HPDE6-E6E7 (cell line): ENCODE data around the gene PKMYT1.
"Not testable (repeated sequence)": the region's sequence is repeated elsewhere in the genome, so short reads cannot be mapped to it uniquely, and the experiment has no call there.

Experiments used
- DNase-seq: peaks from one replicate; pipeline ENCODE4 v3.0.0; 2011; ENCODE audit warnings: missing footprints; ENCODE audit errors: extremely low spot score

The PKMYT1 gene

DNA sequence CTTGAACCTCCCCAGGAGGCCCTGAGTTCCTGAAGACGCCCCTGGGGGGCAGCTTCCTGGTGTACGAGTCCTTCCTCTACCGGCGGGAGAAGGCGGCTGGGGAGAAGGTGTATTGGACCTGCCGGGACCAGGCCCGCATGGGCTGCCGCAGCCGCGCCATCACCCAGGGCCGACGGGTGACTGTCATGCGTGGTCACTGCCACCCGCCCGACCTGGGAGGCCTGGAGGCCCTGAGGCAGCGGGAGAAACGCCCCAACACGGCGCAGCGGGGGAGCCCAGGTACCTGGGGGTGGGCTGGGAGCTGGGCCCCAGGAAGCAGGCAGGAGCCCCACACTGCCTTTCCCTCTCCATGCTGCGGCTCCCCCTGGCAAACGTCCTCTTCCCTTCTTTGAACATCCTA lies 46.5 kb downstream of the PKMYT1 start:
- no peak for DNase-seq

DNA sequence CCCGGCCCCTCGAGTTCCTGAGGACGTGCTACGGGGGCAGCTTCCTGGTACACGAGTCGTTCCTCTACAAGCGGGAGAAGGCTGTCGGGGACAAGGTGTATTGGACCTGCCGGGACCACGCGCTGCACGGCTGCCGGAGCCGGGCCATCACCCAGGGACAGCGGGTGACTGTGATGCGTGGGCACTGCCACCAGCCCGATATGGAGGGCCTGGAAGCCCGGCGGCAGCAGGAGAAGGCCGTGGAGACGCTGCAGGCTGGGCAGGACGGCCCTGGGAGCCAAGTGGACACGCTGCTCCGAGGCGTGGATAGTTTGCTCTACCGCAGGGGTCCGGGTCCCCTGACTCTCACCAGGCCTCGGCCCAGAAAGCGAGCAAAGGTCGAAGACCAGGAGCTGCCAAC lies 47.1 kb downstream of the PKMYT1 start:
- no peak for DNase-seq

DNA sequence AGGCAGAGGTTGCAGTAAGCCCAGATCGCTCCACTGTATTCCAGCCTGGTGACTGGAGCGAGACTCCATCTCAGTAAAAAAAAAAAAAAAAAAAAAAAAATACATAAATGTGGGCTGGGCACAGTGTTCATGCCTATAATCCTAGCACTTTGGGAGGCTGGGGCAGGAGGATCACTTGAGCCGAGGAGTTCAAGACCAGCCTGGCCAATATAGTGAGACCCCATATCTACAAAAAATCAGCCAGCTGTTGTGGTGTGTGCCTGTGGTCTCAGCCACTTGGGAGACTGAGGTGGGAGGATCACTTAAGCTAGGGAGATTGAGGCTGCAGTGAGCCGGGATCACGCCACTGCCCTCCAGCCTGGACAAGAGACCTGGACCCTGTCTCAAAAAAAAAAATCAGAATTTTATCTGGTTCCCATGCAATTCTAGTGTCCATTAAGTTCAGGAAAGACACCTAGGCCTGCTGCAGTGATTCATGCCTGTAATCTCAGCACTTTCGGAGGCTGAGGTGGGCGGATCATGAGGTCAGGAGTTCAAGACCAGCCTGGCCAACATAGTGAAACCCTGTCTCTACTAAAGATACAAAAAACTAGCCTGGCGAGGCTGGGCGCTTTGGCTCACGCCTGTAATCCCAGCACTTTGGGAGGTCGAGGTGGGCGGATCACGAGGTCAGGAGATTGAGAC lies 48.9 kb downstream of the PKMYT1 start:
- not testable (repeated sequence) for DNase-seq

DNA sequence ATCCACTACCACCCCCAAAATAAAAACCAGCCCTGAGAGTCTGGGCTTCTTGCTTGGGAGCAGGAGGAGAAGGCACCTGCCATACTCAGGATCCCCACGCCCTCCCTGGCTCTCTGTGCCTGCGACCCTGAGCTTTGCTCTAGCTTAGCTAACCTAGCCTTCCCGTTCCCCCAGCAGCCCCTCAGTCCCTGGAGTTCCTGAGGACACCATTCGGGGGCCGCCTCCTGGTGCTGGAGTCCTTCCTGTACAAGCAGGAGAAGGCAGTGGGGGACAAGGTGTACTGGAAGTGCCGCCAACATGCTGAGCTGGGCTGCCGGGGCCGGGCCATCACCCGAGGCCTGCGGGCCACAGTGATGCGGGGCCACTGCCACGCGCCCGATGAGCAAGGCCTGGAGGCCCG lies 50.0 kb downstream of the PKMYT1 start:
- no peak for DNase-seq

DNA sequence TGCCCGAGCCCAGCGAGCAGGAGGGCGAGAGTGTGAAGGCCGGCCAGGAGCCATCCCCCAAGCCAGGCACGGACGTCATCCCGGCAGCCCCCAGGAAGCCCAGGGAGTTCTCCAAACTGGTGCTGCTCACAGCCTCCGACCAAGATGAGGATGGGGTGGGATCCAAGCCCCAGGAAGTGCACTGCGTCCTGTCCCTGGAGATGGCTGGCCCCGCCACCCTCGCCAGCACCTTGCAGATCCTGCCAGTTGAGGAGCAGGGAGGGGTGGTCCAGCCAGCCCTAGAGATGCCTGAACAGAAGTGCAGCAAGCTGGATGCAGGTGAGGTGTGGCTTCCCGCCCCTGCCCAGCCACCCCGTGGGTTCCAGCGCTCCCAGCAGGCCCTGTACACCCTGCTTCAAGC lies 50.6 kb downstream of the PKMYT1 start:
- no peak for DNase-seq

DNA sequence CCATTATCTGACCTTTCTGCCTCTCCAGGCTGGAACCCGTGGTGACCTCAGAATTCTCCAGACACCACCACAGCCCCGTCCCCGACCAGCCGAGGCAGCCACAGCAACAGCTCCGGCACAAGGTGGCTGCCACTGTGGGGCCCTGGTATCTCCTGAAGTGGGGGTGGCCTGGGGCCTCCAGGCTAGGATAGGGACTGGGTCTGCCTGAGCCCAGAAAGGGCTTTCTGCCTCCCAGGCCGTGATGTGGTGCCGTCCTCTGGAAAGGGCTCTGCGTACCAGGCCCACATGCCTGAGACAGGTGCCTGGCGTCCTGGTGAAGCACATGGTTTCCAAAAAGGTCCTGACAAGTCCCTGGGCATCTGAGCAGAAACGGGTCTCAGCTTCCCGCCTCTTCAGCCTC lies 51.5 kb downstream of the PKMYT1 start:
- no peak for DNase-seq

DNA sequence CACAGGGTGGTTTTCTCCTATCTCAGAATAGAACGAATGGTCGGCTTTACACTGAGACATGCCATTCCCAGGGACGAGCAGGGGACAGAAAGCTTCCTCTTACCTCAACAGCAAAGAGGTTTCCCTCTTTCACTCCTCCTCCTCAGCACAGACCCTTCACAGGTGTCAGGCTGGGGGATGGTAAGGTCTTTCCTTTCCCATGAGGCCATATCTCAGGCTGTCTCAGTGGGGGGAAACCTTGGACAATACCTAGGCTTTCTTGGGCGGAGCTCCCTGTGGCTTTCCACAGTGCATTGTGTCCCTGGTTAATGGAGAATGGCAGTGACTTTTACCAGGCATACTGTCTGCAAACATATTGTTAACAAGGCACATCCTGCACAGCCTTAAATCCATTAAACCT lies 52.1 kb downstream of the PKMYT1 start:
- not testable (repeated sequence) for DNase-seq

DNA sequence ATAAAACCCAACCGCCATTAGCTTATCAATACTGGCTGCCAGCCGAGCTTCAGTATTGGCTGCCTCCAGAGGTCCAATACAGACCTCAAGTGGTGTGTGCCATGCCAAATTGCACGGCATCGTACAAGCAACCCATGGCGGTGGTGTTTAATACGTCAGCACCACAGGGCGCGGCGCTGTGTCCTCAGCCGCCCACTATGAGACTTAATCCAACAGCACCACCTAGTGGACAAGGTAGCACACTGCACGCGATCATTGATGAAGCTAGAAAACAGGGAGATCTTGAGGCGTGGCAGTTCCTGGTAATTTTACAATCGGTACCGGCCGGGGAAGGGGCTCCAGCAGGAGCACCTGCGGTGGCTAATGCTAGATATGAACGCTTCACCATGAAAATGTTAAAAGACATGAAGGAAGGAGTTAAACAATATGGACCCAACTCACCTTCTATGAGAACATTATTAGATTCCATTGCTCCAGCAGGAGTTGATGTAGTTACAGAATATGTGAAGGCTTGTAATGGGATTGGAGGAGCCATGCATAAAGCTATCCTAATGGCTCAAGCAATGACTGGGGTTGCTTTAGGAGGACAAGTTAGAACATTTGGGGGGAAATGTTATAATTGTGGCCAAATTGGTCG lies 53.1 kb downstream of the PKMYT1 start:
- no peak for DNase-seq

DNA sequence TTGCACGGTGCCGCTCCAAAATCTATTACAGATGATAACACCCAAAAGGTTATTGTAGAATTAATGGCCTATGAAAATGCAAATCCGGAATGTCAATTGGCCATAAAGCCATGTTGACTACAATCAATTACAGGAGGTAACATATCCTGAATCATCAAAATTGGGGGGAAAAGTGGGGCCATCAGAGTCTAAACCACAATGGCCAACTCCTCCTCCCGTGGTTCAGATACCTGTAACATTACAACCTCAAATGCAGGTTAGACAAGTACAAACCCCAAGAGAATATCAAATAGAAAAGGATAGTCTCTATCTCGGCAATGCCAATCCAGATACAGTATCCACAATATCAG lies 53.6 kb downstream of the PKMYT1 start:
- no peak for DNase-seq

DNA sequence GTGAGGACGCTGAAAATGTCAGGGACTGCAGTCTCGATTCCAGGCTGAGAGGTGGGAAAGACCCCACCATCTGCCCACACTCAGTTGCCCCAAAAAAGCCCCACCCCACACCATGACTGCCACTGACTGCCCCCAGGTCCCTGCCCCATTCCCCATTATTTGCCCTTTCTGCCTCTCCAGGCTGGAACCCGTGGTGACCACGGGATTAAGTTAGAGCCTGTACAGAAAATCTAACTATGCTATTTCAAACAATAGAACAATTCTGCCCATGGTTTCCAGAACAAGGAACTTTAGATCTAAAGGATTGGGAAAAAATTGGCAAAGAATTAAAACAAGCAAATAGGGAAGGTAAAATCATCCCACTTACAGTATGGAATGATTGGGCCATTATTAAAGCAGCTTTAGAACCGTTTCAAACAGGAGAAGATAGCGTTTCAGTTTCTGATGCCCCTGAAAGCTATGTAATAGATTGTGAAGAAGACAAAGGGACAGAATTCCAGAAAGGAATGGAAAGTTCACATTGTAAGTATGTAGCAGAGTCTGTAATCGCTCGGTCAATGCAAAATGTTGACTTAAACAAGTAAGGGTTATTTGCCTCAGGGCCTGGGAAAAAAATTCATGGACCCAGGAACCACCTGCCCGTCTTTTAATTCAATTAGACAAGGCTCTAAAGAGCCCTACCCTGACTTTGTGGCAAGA lies 54.1 kb downstream of the PKMYT1 start:
- DNase-seq = no peak

DNA sequence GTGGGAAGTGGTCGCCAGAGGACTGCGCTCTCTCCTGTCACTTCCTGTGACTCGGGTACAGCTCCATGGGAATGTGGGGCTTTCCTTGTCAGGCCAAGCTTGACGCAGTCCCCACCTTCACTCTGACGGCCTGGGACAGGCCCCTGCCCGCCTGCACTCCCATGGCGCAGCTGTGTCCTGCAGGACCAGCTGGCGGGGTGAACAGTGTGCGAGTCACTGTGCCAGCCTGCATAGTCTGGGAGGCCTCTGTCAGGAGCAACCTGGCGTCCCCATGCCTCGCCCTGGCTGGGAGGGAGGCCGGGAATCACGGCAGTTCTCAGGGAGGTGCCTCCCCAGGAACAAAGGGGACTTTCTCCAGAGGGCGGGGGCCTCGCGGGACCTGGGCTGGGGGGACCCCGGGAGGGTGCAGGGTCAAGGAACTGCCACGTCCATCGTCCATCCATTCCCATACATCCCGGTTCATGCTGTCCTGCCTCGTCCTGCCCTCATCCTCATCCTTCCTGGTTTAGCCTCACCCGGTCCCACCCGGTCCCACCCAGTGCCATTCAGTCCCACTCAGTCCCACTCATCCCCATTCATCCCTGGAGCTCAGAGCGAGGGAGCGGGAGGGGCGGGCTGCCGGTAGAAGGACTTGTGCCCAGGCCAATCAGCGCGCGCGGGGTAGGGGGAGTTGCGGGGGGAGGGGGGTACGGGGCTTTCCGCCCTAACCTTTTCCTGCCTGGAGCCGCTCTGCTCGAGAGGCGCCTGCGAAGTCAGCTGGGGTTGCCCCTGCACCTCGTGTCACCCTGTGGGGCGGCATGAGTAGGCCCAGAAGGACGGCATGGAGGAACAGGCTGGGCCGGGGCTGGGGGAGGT lies 55.1 kb downstream of the PKMYT1 start:
- DNase-seq = no peak

DNA sequence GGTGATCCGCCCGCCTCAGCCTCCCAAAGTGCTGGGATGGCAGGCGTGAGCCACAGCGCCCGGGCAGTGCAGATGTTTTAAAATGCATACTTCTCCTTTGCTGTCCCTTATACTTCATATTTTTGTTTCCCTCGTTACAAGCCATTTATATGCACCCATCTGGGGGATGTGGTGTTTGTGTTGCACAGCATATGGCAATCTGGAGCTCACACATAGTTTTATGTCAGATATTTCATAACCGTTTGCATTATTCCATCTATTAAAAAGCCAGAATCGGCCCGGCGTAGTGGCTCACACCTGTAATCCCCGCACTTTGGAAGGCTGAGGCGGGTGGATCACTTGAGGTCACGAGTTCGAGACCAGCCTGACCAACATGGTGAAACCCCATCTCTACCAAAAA lies 56.8 kb downstream of the PKMYT1 start:
- DNase-seq = no peak
